ENCODE measurements around the gene ELL2.

- TF ChIP-seq POLR2A (IDR thresholded peaks at IDR 0.05; ENCODE audit: low read length) (no peak), GATA1 (IDR thresholded peaks at IDR 0.05; ENCODE audit: low read depth, low read length) (no peak)
Measured at GRCh38 chr5:95870105-95870672, 91.5 kb downstream of the ELL2 start.

Data from erythroblast (primary cell).